Testis (tissue), 2 donors: ENCODE results near the gene COL12A1.

Source experiments
- CTCF ChIP-seq, 3 experiments: fragments of 450-650 bp in 2 of 3; fragments of 200-600 bp in 1 of 3; sonication (generic) in 1 of 3; IDR thresholded peaks; one replicate each; pipeline ENCODE4 v1.5.1; 2016 to 2019; ENCODE audit warnings: antibody characterized with exemption in 3 of 3, mild to moderate bottlenecking in 2 of 3, moderate library complexity in 1 of 3
- POLR2A ChIP-seq: fragments of 450-650 bp; IDR thresholded peaks from one replicate; pipeline ENCODE4 v1.6.1; 2017; ENCODE audit warnings: antibody characterized with exemption, mild to moderate bottlenecking, moderate library complexity

DNA sequence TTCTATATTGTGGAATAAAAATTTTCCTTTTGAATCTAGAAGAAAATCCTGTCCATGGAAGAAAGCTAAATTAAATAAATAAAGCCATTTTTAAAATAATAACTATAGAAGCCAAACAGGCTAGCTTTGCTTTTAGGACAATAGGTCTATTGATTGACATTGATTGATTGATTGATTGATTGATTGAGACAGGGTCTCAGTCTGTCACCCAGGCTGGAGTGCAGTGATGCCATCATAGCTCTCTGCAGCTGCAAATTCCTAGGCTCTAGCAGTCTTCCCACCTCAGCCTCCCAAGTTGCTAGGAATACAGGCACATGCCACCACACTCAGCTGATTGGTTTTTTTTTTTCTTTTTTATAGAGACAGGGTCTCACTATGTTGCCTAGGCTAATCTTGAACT lies 97.9 kb downstream of the COL12A1 start:
- TF ChIP-seq CTCF (IDR thresholded peaks at IDR 0.05) (no peak), POLR2A (no peak)
